Activated naive CD4-positive, alpha-beta T cell treated with anti-CD3 and anti-CD28 coated beads for 36 hours (primary cell): Measurements from ENCODE around the gene CEP72. TPM values are rescaled to one million over a fixed set of nuclear protein-coding genes. Genes with fewer than 3 reads are reported as not detected.
"Not testable (repeated sequence)": the region's sequence is repeated elsewhere in the genome, so short reads cannot be mapped to it uniquely, and the experiment has no call there.

Experiments
- CTCF ChIA-PET: fragments of 350-600 bp; sonication (Branson Sonifier 250); formaldehyde crosslinking; loops from one replicate; lab custom pipeline; 2021; ENCODE audit warnings: antibody characterized with exemption; lab: Charles Lee
- DNase-seq: peaks from one replicate; pipeline ENCODE4 v3.0.0-alpha.2; 2020
- H3K27ac Mint-ChIP-seq: one replicate; pipeline ENCODE4 v1.8.0; 2021; ENCODE audit warnings: mild to moderate bottlenecking, mixed read lengths
- H3K27me3 Mint-ChIP-seq: one replicate; pipeline ENCODE4 v1.8.0; 2021; ENCODE audit warnings: low read depth, mixed read lengths
- H3K36me3 Mint-ChIP-seq: one replicate; pipeline ENCODE4 v1.8.0; 2021; ENCODE audit warnings: low read depth, mixed read lengths
- H3K4me1 Mint-ChIP-seq: one replicate; pipeline ENCODE4 v1.8.0; 2021; ENCODE audit warnings: low read depth, mixed read lengths
- H3K4me3 Mint-ChIP-seq: one replicate; pipeline ENCODE4 v1.8.0; 2021; ENCODE audit warnings: mild to moderate bottlenecking, moderate library complexity, mixed read lengths
- H3K9me3 Mint-ChIP-seq: one replicate; pipeline ENCODE4 v1.8.0; 2021; ENCODE audit warnings: mixed read lengths
- intact Hi-C: fragments of 100-400 bp; cut with micrococcal nuclease; formaldehyde crosslinking; loops from one replicate; pipeline ENCODE4 v1.15.1; 2023
- total RNA-seq, 2 experiments: library from RNA; stranded (reverse); gene quantifications; one replicate each; pipeline ENCODE4 v1.2.3, GENCODE V29; 2021

CEP72 gene
- total RNA-seq, 2 experiments from 2014 or later: 18.3 to 18.8 TPM

DNA sequence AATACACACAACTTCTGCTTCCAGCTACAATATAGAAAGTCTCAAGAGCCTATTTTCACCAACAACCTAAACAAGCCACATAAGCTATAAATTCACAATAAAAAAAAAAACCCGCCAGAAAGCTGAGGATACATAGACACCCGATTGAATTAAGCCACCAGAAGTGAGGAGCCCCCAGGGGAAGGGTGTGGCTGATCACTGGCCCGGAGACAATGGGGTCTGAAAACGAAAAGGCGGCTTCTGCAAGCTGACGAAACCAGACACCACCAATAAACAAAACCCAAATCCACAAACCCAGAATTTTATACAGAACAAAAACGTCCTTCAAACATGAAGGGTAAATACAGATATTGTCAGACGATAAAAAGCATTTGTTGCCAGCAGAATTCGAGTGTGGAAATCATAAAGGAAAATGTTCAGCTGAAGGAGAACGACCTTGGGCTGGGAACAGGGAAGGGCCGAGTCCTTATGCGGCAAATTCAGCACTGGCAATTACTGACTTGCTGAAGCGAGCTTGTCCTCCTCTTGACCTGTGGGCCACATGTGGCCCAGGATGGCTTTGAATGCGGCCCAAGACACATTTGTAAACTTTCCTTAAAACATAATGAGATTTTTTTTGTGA is 39.6 kb upstream of the CEP72 start:
- Mint-ChIP-seq H3K27ac (no peak overlapping the region), H3K27me3 (peaks cover 23% of the 10 kb centered on the region), H3K4me3 (no peak overlapping the region), H3K36me3 (no peaks in the 10 kb centered on the region), H3K9me3 (peaks cover 10% of the 10 kb centered on the region), H3K4me1 (no peaks in the 10 kb centered on the region)
- CTCF ChIA-PET: no interaction called here
- DNase-seq: no peak
- intact Hi-C loops: no loop called here

DNA sequence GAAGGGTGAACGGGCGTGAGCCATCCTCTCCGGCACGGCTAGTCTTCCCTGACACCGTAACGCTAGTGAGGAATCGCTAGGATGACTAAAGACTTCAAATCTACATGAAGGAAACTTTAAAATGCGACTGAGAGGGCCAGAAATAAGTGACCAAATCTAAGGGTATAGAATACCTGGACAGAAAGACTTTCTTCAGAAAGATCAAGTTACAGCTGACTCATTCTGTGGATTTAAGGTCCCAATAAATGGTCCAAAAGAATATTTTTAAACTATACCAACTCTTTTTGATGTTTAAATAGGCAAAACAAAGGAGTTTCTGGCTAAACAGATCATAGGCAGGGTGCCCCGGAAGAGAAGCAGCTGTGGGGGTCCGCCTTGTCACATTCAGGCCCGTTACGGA is 38.9 kb upstream of the CEP72 start:
- no peak overlapping the region for H3K4me3 Mint-ChIP-seq
- CTCF ChIA-PET: no interaction called here

GRCh38 chr5:573976-574375 is 38.2 kb upstream of the CEP72 start:
- CTCF ChIA-PET: no interaction called here
- no peak overlapping the region for H3K4me3 Mint-ChIP-seq
- no peak for DNase-seq

More for the DNA sequence above, 38.9 kb upstream of the CEP72 start:
- Mint-ChIP-seq H3K27me3 (peaks cover 19% of the 10 kb centered on the region), H3K4me1 (no peaks in the 10 kb centered on the region), H3K27ac (no peak overlapping the region), H3K9me3 (peaks cover 13% of the 10 kb centered on the region), H3K36me3 (no peaks in the 10 kb centered on the region)
- DNase-seq: no peak
- intact Hi-C loops: no loop called here

DNA sequence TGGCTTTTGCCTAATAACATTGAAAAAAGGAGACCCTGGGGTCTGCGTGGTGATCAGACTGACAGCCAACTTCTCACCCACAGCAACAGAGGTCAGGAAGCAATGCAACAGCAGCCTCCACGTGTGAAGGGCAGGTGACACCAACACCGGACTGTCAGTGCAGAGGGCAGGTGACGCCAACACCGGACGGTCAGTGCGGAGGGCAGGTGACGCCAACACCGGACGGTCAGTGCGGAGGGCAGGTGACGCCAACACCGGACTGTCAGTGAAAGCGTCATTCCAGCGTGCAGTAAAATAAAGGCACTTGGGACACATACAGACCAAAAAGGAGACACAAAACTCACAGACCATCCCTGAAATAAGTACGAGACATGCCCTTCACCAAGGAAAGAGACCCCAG is 37.2 kb upstream of the CEP72 start:
- no peak for DNase-seq
- peaks cover 25% of the 10 kb centered on the region for H3K27me3 Mint-ChIP-seq
- intact Hi-C loops: no loop called here
- H3K4me3 Mint-ChIP-seq: no peak overlapping the region
- H3K27ac Mint-ChIP-seq: no peak overlapping the region
- H3K36me3 Mint-ChIP-seq: no peaks in the 10 kb centered on the region
- H3K9me3 Mint-ChIP-seq: peaks cover 13% of the 10 kb centered on the region
- CTCF ChIA-PET: no interaction called here
- no peaks in the 10 kb centered on the region for H3K4me1 Mint-ChIP-seq

More at GRCh38 chr5:573976-574375, 38.2 kb upstream of the CEP72 start:
- intact Hi-C loops: no loop called here
- Mint-ChIP-seq H3K36me3 (no peaks in the 10 kb centered on the region), H3K9me3 (peaks cover 13% of the 10 kb centered on the region), H3K4me1 (no peaks in the 10 kb centered on the region), H3K27ac (no peak overlapping the region), H3K27me3 (peaks cover 21% of the 10 kb centered on the region)

- Mint-ChIP-seq H3K36me3 (no peaks in the 10 kb centered on the region), H3K9me3 (peaks cover 13% of the 10 kb centered on the region), H3K27ac (no peak overlapping the region), H3K4me1 (no peaks in the 10 kb centered on the region), H3K4me3 (no peak overlapping the region), H3K27me3 (peaks cover 29% of the 10 kb centered on the region)
- DNase-seq: no peak
- intact Hi-C loops: no loop called here
- CTCF ChIA-PET: no interaction called here
Observed at GRCh38 chr5:575636-576035, 36.5 kb upstream of the CEP72 start.

DNA sequence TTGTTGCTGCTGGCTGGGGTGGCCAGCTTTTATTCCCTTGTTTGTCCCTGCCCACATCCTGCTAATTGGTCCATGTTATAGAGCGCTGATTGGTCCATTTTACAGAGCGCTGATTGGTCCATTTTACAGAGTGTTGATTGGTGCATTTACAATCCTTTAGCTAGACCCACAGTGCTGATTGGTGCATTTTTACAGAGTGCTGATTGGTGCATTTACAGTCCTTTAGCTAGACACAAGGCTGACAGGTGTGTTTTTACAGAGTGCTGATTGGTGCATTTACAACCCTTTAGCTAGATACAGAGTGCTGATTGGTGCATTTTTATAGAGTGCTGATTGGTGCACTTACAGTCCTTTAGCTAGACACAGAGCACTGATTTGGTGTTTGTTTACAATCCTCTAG is 34.9 kb upstream of the CEP72 start:
- H3K4me1 Mint-ChIP-seq, H3K4me3 Mint-ChIP-seq, intact Hi-C loops, DNase-seq, CTCF ChIA-PET, H3K36me3 Mint-ChIP-seq, H3K27ac Mint-ChIP-seq: not testable (repeated sequence)
- Mint-ChIP-seq H3K27me3 (peaks cover 42% of the 10 kb centered on the region), H3K9me3 (peaks cover 13% of the 10 kb centered on the region)

- CTCF ChIA-PET: no interaction called here
- Mint-ChIP-seq H3K27ac (no peak overlapping the region), H3K9me3 (peaks cover 13% of the 10 kb centered on the region), H3K36me3 (no peaks in the 10 kb centered on the region), H3K27me3 (peaks cover 45% of the 10 kb centered on the region), H3K4me1 (no peaks in the 10 kb centered on the region), H3K4me3 (no peak overlapping the region)
- intact Hi-C loops: no loop called here
- no peak for DNase-seq
Observed at GRCh38 chr5:577800-578199, 34.3 kb upstream of the CEP72 start.

DNA sequence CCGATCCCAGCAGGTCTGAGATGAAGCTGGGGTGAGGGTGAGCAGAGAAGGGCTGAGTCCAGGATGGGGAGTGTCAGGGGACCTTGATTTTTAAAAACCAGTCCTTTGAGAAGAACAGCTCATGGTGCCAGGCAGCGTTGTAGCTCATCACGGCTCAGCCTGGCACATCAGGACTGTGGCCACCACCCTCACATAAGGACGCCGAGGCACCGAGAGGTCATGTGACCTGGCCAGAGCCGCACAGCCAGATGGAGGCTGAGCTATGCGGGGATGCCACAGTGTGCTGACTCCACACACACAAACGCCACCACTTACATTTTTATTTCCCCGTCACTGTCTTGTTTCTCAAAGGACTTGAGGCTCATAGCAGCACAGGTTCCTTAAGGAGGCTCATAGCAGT is 32.9 kb upstream of the CEP72 start:
- Mint-ChIP-seq H3K27ac (no peak overlapping the region), H3K27me3 (peaks cover 48% of the 10 kb centered on the region), H3K36me3 (no peaks in the 10 kb centered on the region), H3K4me3 (no peak overlapping the region), H3K9me3 (peaks cover 18% of the 10 kb centered on the region), H3K4me1 (no peaks in the 10 kb centered on the region)
- CTCF ChIA-PET: no interaction called here
- DNase-seq: no peak
- intact Hi-C loops: no loop called here

- no peak overlapping the region for H3K4me3 Mint-ChIP-seq
- CTCF ChIA-PET: no interaction called here
- H3K27ac Mint-ChIP-seq: no peak overlapping the region
- DNase-seq: no peak
- no peaks in the 10 kb centered on the region for H3K4me1 Mint-ChIP-seq
- peaks cover 18% of the 10 kb centered on the region for H3K9me3 Mint-ChIP-seq
- intact Hi-C loops: no loop called here
- H3K27me3 Mint-ChIP-seq: peaks cover 44% of the 10 kb centered on the region
- H3K36me3 Mint-ChIP-seq: no peaks in the 10 kb centered on the region
Observed at GRCh38 chr5:579746-580366, 32.3 kb upstream of the CEP72 start.

DNA sequence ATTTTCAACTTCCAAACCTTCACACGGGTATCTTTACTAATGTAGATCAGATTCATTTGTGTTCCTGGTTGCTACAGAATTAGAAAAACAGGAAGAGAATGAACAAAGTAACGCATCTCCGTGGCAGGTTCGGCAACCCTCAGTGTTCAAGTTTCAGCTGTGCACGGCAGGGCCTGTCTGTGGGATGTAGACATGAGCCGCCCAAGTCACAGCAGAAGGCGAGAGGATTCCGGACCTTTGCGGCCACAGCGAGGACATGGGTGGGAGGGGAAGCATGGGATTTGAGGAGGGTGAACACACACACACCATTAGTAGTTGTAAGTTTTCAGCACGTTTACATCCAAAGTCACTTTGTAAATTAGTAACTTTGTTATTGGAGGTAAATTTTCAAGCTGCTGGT is 31.7 kb upstream of the CEP72 start:
- peaks cover 48% of the 10 kb centered on the region for H3K27me3 Mint-ChIP-seq
- no peaks in the 10 kb centered on the region for H3K4me1 Mint-ChIP-seq
- DNase-seq: no peak
- CTCF ChIA-PET: no interaction called here
- no peak overlapping the region for H3K4me3 Mint-ChIP-seq
- H3K9me3 Mint-ChIP-seq: peaks cover 18% of the 10 kb centered on the region
- intact Hi-C loops: no loop called here
- H3K36me3 Mint-ChIP-seq: no peaks in the 10 kb centered on the region
- H3K27ac Mint-ChIP-seq: no peak overlapping the region

- no peaks in the 10 kb centered on the region for H3K36me3 Mint-ChIP-seq
- no peak overlapping the region for H3K4me3 Mint-ChIP-seq
- no peaks in the 10 kb centered on the region for H3K4me1 Mint-ChIP-seq
- no peak overlapping the region for H3K27ac Mint-ChIP-seq
- peaks cover 13% of the 10 kb centered on the region for H3K9me3 Mint-ChIP-seq
- H3K27me3 Mint-ChIP-seq: peaks cover 44% of the 10 kb centered on the region
- CTCF ChIA-PET: no interaction called here
- DNase-seq: no peak
- intact Hi-C loops: no loop called here
Observed at GRCh38 chr5:581266-581665, 30.9 kb upstream of the CEP72 start.

DNA sequence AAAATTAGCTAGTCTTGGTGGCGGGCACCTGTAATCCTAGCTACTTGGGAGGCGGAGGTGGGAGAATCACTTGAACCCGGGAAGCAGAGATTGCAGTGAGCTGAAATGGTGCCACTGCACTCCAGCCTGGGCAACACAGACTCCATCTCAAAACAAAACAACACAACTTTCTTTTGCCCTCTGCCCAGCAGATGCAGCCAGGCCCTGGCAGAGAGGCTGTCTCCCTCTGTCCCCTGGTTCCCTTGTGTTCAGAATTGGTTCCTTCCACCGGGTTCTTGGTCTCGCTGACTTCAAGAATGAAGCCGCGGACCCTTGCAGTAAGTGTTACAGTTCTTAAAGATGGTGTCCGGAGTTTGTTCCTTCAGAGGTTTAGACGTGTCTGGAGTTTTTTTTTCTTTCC is 30.2 kb upstream of the CEP72 start:
- Mint-ChIP-seq H3K4me1 (no peaks in the 10 kb centered on the region), H3K9me3 (peaks cover 10% of the 10 kb centered on the region), H3K4me3 (no peak overlapping the region), H3K27ac (no peak overlapping the region), H3K27me3 (peaks cover 38% of the 10 kb centered on the region), H3K36me3 (no peaks in the 10 kb centered on the region)
- intact Hi-C loops: no loop called here
- no peak for DNase-seq
- CTCF ChIA-PET: no interaction called here

DNA sequence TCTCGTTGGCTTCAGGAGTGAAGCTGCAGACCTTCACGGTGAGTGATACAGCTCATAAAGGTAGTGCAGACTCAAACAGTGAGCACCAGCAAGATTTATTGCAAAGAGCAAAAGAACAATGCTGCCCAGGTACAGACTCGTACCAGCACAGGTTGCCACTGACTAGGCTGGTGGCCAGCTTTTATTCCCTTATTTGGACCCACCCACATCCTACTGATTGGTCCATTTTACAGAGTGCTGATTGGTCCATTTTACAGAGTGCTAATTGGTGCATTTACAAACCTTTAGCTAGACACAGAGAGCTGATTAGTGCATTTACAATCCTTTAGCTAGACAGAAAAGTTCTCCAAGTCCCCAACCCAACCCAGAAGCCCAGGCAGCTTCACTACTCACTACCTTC is 29.7 kb upstream of the CEP72 start:
- H3K36me3 Mint-ChIP-seq, H3K27ac Mint-ChIP-seq, H3K4me1 Mint-ChIP-seq, H3K9me3 Mint-ChIP-seq, CTCF ChIA-PET, DNase-seq, intact Hi-C loops, H3K4me3 Mint-ChIP-seq: not testable (repeated sequence)
- peaks cover 34% of the 10 kb centered on the region for H3K27me3 Mint-ChIP-seq
